Natural killer cell treated with Interleukin-12 subunit alpha and Interleukin-12 subunit beta and Interleukin-15 and Interleukin-18, amount 100 ng/mL, for 72 hours (primary cell): Measurements from ENCODE around the gene MRPL22. TPM values are rescaled to one million over a fixed set of nuclear protein-coding genes. Genes with fewer than 3 reads are reported as not detected.
"Not testable (repeated sequence)": the region's sequence is repeated elsewhere in the genome, so short reads cannot be mapped to it uniquely, and the experiment has no call there.

Experiments used
- ATAC-seq, 2 donors: fragments of 150-1000 bp; cut with Tn5 transposase in 1 of 2; sonication (Bioruptor Pico), chemical (Tn5 transposase) in 1 of 2; 2 replicates each; pipeline ENCODE4 v1.10.0; 2021
- DNase-seq: peaks from one replicate; pipeline ENCODE4 v3.0.0; 2022; ENCODE audit warnings: low spot score
- H3K27ac Mint-ChIP-seq, 2 donors: 1 replicate in 1 of 2; 2 replicates in 1 of 2; pipeline ENCODE4 v1.8.0; 2022; ENCODE audit warnings: mixed read lengths in 2 of 2, mild to moderate bottlenecking in 1 of 2, moderate library complexity in 1 of 2
- H3K27me3 Mint-ChIP-seq, 2 donors: 1 replicate in 1 of 2; 2 replicates in 1 of 2; pipeline ENCODE4 v1.8.0; 2022; ENCODE audit warnings: mixed read lengths in 2 of 2
- H3K36me3 Mint-ChIP-seq: one replicate; pipeline ENCODE4 v1.8.0; 2022; ENCODE audit warnings: mixed read lengths
- H3K4me1 Mint-ChIP-seq, 2 donors: 1 replicate in 1 of 2; 2 replicates in 1 of 2; pipeline ENCODE4 v1.8.0; 2022; ENCODE audit warnings: low read depth in 2 of 2, mixed read lengths in 2 of 2, mild to moderate bottlenecking in 1 of 2
- H3K4me3 Mint-ChIP-seq: one replicate; pipeline ENCODE4 v1.8.0; 2022; ENCODE audit warnings: mixed read lengths
- H3K9me3 Mint-ChIP-seq: 2 replicates; pipeline ENCODE4 v1.8.0; 2022; ENCODE audit warnings: mixed read lengths
- total RNA-seq, 2 donors: library from RNA; stranded (reverse); gene quantifications; one replicate each; pipeline ENCODE4 v1.2.3, GENCODE V29; 2022

The MRPL22 gene
- total RNA-seq = 10 to 100 TPM; 54.6 to 56.2 TPM

DNA sequence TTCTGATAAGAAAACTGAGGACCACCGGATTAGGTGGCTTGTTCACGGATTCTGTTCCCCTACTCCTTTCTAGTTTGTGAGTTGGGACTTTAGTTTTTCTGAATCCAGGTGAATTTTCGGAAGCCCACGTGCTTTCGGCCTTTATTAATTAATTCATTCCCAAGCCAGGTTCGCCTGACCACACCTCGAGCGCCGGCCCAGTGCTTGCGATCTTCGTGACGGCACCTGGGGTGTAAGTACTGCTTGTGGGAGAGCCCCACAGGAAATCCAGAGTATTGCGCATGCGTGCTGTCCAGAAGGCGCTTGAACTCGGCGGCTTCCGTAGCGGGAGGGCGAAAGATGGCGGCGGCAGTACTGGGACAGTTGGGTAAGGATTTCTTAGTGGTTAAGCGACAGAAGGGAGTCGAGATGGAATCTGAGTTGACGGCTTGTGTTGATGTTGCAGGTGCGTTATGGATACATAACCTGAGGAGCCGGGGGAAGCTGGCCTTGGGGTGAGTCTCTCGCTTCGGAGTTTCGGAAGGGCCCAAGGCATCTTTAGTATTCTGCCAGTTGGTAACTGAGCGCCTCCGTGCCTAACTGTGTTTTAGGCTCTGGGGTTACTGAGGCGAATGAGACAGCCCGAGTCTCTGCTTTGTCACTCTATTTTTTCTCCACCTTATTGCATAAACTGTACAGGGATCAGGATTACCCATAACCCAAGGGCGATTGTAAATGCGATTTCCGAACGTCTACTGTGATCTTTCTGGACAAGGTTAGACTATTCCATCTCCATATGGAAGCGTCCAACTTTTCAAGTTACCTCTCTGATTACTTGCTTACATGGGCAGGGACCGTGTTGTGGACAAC, at the start of gene MRPL22:
Gene MRPL22 (plus strand): TSS at position 302 of the 849 bp plus-strand sequence. CDS start 38 bp downstream, at position 340.
- H3K27ac Mint-ChIP-seq = peak within 1 kb of the TSS; percentile 84 to 95
- no peaks in the 10 kb centered on the region for H3K27me3 Mint-ChIP-seq
- H3K4me1 Mint-ChIP-seq = peaks cover 24 to 32% of the 10 kb centered on the region in 2 donors
- DNase-seq = peak; percentile 95
- no peaks in the 10 kb centered on the region for H3K9me3 Mint-ChIP-seq
- ATAC-seq = peak; percentile 69 to 80
- H3K36me3 Mint-ChIP-seq = peaks cover 8% of the 10 kb centered on the region
- peak within 1 kb of the TSS; percentile 96 for H3K4me3 Mint-ChIP-seq

GRCh38 chr5:154892369-154892771, 48.5 kb upstream of the MRPL22 start:
- Mint-ChIP-seq H3K27ac (no peak overlapping the region), H3K4me3 (no peak overlapping the region)

GRCh38 chr5:154893381-154893780, 47.5 kb upstream of the MRPL22 start:
- no peaks in the 10 kb centered on the region for H3K9me3 Mint-ChIP-seq
- no peaks in the 10 kb centered on the region for H3K27me3 Mint-ChIP-seq
- H3K36me3 Mint-ChIP-seq = peaks cover 31% of the 10 kb centered on the region
- ATAC-seq (no peak), DNase-seq (no peak)
- no peak overlapping the region for H3K27ac Mint-ChIP-seq
- H3K4me1 Mint-ChIP-seq = no peaks in the 10 kb centered on the region
- H3K4me3 Mint-ChIP-seq = no peak overlapping the region

More at GRCh38 chr5:154892369-154892771, 48.5 kb upstream of the MRPL22 start:
- ATAC-seq (no peak), DNase-seq (no peak)
- Mint-ChIP-seq H3K27me3 (no peaks in the 10 kb centered on the region), H3K4me1 (no peaks in the 10 kb centered on the region), H3K9me3 (no peaks in the 10 kb centered on the region), H3K36me3 (peaks cover 38% of the 10 kb centered on the region)

DNA sequence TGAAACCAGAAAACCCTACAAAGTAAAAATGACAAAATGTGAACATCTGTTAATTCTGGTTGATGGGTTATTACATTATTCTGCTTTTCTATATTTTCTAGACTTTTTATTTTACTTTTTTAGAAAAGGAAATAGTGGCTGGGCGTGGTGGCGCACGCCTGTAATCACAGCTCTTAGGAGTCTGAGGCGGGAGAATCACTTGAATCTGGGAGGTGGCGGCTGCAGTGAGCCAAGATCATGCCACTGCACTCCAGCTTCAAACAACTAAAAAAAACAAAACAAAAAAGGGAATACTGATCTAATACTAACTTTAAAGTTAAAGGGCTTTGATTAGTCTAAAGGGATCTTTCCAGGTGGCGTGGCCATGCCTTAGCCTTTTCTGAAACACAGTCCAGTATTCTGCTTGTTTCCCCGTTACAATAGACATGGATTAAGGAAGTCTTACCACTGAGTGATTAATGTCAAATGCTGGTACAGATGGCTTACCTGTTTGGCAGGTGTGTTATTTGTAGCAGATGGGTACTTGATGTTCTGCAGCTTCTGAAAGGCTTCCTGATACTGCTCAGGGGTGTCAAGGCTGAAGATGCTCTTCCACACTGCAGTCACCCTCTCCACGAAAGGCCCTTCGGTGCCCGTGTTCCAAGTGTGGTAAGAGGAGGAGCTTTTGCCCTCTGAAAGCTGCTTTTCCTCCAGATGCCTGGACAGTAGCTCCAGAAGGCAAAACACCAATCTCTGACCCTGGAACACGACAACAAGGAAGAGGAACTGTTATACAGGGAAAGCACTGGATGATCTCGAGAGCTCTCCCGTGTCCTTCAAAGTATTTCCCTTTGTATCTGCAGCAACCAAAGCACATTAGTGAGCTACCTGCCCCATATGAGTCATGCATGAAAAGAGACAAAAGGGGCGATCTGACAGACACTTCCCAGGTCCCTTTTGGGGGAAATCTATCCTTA, 45.0 kb upstream of the MRPL22 start:
- peaks cover 30% of the 10 kb centered on the region for H3K36me3 Mint-ChIP-seq
- H3K4me3 Mint-ChIP-seq = no peak overlapping the region
- no peak for DNase-seq
- no peak overlapping the region for H3K27ac Mint-ChIP-seq
- H3K9me3 Mint-ChIP-seq = no peaks in the 10 kb centered on the region
- no peak for ATAC-seq
- no peaks in the 10 kb centered on the region for H3K27me3 Mint-ChIP-seq
- no peaks in the 10 kb centered on the region for H3K4me1 Mint-ChIP-seq

GRCh38 chr5:154896562-154897165, 44.2 kb upstream of the MRPL22 start:
- DNase-seq = no peak
- no peak overlapping the region for H3K4me3 Mint-ChIP-seq
- ATAC-seq = no peak
- no peaks in the 10 kb centered on the region for H3K4me1 Mint-ChIP-seq
- H3K36me3 Mint-ChIP-seq = peaks cover 26% of the 10 kb centered on the region
- no peaks in the 10 kb centered on the region for H3K9me3 Mint-ChIP-seq
- no peaks in the 10 kb centered on the region for H3K27me3 Mint-ChIP-seq
- H3K27ac Mint-ChIP-seq = no peak overlapping the region

DNA sequence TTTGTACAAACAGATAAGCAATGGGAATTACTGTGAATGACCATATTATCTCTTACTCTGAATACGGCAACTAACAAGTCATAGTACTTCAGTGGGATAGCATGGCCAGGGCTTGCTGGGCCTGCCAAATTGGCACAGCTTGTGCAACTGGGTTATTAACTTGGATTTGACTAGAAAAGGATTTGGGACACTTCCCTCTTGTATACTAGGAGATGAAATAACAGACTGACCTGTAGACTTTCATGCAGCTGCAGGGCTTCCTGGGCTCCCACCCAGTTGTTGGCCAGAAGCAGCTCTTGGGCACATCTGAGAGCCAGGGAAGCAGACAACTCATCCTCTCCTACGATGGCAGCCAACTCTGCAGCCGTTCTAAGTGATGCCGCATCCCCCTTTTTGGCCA, 42.7 kb upstream of the MRPL22 start:
- H3K9me3 Mint-ChIP-seq = no peaks in the 10 kb centered on the region
- no peak overlapping the region for H3K4me3 Mint-ChIP-seq
- no peak overlapping the region for H3K27ac Mint-ChIP-seq
- DNase-seq (no peak), ATAC-seq (no peak)
- no peaks in the 10 kb centered on the region for H3K27me3 Mint-ChIP-seq
- no peaks in the 10 kb centered on the region for H3K4me1 Mint-ChIP-seq
- peaks cover 31% of the 10 kb centered on the region for H3K36me3 Mint-ChIP-seq

- DNase-seq = no peak
- H3K4me3 Mint-ChIP-seq = no peak overlapping the region
- H3K9me3 Mint-ChIP-seq = no peaks in the 10 kb centered on the region
- no peak overlapping the region for H3K27ac Mint-ChIP-seq
- no peaks in the 10 kb centered on the region for H3K27me3 Mint-ChIP-seq
- no peak for ATAC-seq
- peaks cover 31% of the 10 kb centered on the region for H3K36me3 Mint-ChIP-seq
- no peaks in the 10 kb centered on the region for H3K4me1 Mint-ChIP-seq
Measured at GRCh38 chr5:154899151-154899816, 41.6 kb upstream of the MRPL22 start.

- H3K27ac Mint-ChIP-seq = no peak overlapping the region
- H3K27me3 Mint-ChIP-seq = no peaks in the 10 kb centered on the region
- H3K36me3 Mint-ChIP-seq = peaks cover 37% of the 10 kb centered on the region
- ATAC-seq = no peak
- H3K4me3 Mint-ChIP-seq = no peak overlapping the region
- DNase-seq = no peak
- H3K9me3 Mint-ChIP-seq = no peaks in the 10 kb centered on the region
- H3K4me1 Mint-ChIP-seq = no peaks in the 10 kb centered on the region
Measured at GRCh38 chr5:154900066-154900465, 40.8 kb upstream of the MRPL22 start.

GRCh38 chr5:154901276-154901675, 39.6 kb upstream of the MRPL22 start:
- DNase-seq (no peak), ATAC-seq (no peak)
- no peaks in the 10 kb centered on the region for H3K9me3 Mint-ChIP-seq
- no peak overlapping the region for H3K27ac Mint-ChIP-seq
- H3K27me3 Mint-ChIP-seq = no peaks in the 10 kb centered on the region
- no peaks in the 10 kb centered on the region for H3K4me1 Mint-ChIP-seq
- peaks cover 37% of the 10 kb centered on the region for H3K36me3 Mint-ChIP-seq
- H3K4me3 Mint-ChIP-seq = no peak overlapping the region

DNA sequence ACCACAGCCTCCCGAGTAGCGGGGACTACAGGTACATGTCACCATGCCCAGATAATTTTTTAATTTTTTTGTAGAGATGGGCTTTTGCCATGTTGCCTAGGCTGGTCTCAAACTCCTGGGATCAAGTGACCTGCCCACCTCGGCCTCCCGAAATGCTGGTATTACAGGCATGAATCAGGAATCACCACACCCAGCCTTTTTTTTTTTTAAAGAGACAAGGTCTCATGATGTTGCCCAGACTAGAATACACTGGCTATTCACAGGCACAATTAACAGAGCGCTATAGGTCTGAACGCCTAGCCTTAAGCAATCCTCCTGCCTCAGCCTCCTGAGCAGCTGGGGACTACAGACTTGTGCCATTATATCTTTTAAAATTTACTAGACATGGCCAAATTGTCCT, 39.0 kb upstream of the MRPL22 start:
- ATAC-seq (no peak), DNase-seq (no peak)
- H3K36me3 Mint-ChIP-seq = peaks cover 37% of the 10 kb centered on the region
- H3K4me3 Mint-ChIP-seq = no peak overlapping the region
- H3K27ac Mint-ChIP-seq = no peak overlapping the region
- no peaks in the 10 kb centered on the region for H3K4me1 Mint-ChIP-seq
- H3K9me3 Mint-ChIP-seq = no peaks in the 10 kb centered on the region
- H3K27me3 Mint-ChIP-seq = no peaks in the 10 kb centered on the region

GRCh38 chr5:154905601-154906000, 35.3 kb upstream of the MRPL22 start:
- H3K27me3 Mint-ChIP-seq, DNase-seq, H3K4me3 Mint-ChIP-seq, H3K4me1 Mint-ChIP-seq, H3K9me3 Mint-ChIP-seq, H3K27ac Mint-ChIP-seq, ATAC-seq: not testable (repeated sequence)
- H3K36me3 Mint-ChIP-seq = peaks cover 29% of the 10 kb centered on the region

GRCh38 chr5:154916874-154917273, 24.0 kb upstream of the MRPL22 start:
- Mint-ChIP-seq H3K36me3 (peaks cover 27% of the 10 kb centered on the region), H3K4me1 (no peaks in the 10 kb centered on the region), H3K9me3 (no peaks in the 10 kb centered on the region), H3K4me3 (no peak overlapping the region), H3K27me3 (no peaks in the 10 kb centered on the region), H3K27ac (no peak overlapping the region)
- no peak for DNase-seq
- ATAC-seq = no peak

- ATAC-seq = no peak
- no peaks in the 10 kb centered on the region for H3K27me3 Mint-ChIP-seq
- DNase-seq = no peak
- H3K36me3 Mint-ChIP-seq = peaks cover 25% of the 10 kb centered on the region
- H3K27ac Mint-ChIP-seq = no peak overlapping the region
- no peak overlapping the region for H3K4me3 Mint-ChIP-seq
- H3K9me3 Mint-ChIP-seq = no peaks in the 10 kb centered on the region
- no peaks in the 10 kb centered on the region for H3K4me1 Mint-ChIP-seq
Measured at GRCh38 chr5:154917757-154918156, 23.1 kb upstream of the MRPL22 start.
